Measurements from ENCODE around the gene PAX5.

The PAX5 gene

DNA sequence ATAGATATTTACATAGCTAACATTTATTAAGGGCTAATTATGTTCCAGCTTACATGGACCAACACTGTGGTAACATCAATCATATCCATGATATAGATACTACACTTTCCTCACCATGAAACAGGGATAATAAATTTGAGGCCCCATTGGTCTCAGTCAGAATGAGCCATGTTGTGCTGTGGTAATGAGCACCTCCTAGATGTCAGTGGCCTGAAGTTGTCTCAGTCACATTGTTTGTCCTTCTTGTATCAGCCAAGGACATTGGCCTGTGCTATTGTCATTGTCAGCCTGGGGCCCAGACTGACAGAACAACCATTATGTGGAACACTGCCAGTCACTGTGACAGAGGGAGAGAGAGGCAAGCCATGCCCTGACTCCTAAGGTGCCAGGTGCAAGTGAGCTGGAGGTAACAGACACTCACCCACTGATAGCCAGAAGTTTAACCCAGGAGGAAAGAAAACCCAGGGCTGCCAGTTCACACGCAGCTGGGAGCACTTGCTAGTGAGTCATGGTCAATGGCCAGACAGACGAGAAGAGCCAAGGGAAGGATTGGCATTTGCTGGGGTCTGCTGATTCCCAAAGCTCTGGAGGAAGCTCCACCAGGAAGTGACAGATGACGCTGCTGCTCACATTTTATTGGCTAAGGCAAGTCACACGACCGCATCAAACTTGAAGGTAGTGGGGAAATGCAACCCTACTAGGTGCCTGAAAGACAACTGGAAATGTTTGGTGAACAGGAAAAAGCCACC, 237.2 kb downstream of the PAX5 start:
- DNase-seq = no peak

DNA sequence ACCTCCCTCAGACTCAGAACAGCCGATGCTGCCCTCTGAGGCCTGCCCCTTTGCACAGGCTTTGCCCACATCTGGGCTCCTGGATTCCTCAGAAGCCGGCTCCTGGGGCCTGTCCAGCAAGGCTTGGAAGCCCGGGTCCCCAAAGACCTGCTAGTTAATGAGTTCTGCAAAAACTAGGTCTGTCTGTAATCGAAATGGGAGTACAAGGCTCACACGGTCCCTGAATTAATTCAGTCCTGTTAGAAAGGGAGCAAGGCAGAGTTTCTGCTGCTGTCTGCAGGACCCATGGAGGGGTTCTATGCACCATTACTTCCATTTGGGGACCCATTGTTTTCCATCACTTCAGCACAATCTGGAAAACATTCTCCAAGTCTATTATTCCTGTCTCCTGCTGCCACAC, 239.6 kb downstream of the PAX5 start:
- no peak for DNase-seq

DNA sequence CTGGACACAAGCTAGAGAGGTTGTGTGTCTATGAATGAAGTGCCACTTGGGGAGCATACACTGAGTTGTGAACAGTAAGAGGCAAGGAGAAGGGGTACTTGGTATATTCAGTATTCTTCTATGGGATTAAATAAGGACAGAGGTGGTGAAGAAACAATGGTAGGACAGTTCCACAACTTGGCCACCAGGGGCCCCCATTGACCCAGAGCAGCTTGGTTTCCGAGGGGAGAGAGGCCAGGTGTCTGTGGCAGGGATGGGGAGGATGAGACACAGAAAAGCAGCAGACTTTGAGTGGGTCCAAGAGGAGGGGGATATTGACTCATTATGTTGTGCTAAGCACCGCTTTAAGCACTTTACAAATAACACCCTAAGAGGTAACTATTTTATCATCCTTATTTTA, 240.8 kb downstream of the PAX5 start:
- no peak for DNase-seq

DNA sequence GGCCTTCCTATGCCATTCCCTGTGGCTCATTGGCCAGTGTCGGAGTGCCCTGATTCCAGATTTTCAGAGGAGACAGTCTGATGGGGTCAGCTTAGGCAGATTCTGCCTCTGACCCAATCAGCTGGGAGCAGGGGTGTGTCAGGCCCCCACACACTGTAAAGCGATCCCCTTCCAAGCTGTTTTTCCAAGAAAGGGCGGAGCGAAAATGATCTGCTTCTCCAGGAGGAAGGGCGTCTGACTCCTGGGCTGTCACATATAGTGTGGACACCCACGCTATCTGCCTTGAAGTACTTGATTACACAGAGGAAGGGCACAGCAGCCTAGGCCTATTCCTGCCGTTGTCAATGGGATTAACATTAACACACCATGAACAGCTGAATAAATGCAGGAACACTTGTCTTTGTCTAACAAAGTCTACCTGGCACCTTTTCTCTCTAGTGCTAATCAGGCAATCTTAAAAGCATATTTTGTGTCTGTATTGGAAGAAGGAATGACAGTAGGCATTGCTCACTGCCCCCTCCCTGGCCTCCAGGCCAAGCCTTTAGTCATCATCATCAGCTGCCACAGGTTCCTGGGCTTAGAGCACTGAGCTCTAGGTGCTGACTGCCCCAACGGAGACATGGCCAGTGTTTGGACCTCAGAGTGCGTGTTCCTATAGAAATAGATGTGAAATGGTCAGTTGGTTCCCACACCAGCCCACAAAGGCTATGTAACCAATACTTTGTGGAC, 242.7 kb downstream of the PAX5 start:
- DNase-seq = no peak

DNA sequence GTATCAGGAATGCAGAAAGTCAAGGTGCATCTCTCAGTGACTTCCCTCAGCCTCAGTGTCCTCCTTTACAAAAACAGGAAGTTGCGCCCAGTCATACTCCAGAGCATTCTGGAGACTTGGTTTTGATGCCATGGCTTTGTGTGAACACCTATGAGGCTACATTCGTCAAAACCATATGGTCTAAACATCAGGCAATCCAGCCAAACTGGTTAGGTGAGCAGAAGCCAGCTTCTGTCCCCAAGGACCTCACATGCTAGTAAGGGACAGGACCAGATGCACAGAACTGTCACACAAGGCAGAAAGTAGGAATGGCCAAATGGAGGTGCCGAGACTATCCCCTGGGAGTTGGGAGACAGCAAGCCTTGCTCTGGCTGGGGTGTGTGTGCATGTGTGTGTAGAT, 244.2 kb downstream of the PAX5 start:
- no peak for DNase-seq

DNA sequence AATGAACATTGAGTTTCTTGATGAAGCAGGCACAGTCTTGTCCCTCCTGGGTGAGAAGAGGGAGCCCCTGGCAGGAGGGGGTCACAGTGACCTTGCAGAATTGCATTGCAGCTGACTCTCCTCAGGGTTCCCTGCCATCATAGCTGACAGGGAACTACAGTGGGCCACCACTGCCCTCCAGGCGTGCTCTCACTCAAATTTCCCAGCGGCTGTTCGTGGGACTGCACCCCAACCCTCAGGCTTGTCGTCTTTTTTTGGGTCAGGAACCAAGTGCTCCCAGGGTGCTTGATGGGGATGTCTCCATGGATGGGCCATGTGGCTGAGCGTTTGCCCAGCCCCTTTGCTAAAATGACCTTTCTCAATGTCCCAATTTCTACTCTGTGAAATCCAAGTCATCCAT, 245.5 kb downstream of the PAX5 start:
- no peak for DNase-seq

DNA sequence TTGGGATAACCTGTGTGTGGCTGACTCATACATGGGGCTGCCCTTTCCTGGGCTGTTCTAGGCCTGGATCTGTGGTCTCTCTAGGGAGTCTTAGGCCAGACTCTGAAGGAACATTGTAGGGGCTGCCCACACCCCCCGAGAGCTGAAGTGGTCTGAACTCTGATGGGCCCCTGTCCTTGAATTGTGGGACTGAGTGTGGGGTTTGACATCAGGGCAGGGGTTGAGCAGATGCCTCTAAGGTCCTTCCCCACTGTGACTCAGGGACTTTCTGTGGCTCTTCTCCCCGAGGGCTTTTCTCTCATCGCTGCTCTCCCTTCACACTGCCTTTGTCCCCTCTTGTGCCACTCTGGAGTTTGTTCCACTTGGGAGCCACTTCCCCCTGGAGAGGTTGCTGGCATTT, 246.4 kb downstream of the PAX5 start:
- DNase-seq = no peak

Measured in 8988T (cell line).